HepG2 (cell line): ENCODE results near the gene GALNT1. TPM values are rescaled to one million over a fixed set of nuclear protein-coding genes. Genes with fewer than 3 reads are reported as not detected.
A peak's percentile ranks its signal among the peaks of the same experiment; 100 is the strongest.

Experiments used
- ATAC-seq: fragments of 200-7000 bp; cut with Tn5 transposase; 3 replicates; pipeline ENCODE4 v1.9.1; 2020; ENCODE audit warnings: mild to moderate bottlenecking, moderate library complexity
- Bru-seq: library from RNA; stranded (reverse); fragments of 400-500 nt; gene quantifications from one replicate; lab custom pipeline; 2021; lab: Mats Ljungman, UMichigan
- BruChase-seq, 2 experiments: library from RNA; stranded (reverse); fragments of 400-500 nt; gene quantifications; one replicate each; lab custom pipeline; 2021; lab: Mats Ljungman, UMichigan
- BruUV-seq: library from RNA; stranded (reverse); fragments of 400-500 nt; replicated peaks from 2 replicates; lab custom pipeline; 2021; lab: Mats Ljungman, UMichigan
- CTCF ChIA-PET: fragments of 300-600 bp; formaldehyde crosslinking; extraction: SDS; loops from one replicate; lab custom pipeline; 2021; ENCODE audit warnings: low total read pairs, inconsistent platforms, low intra/inter-chr PET ratio; lab: Yijun Ruan, JAX
- POLR2A ChIA-PET: fragments of 350-600 bp; sonication (Branson Sonifier 250); formaldehyde crosslinking; loops from one replicate; lab custom pipeline; 2020; ENCODE audit warnings: antibody characterized with exemption, inconsistent platforms; lab: Yijun Ruan, JAX
- DNase-seq: peaks from one replicate; pipeline ENCODE4 v3.0.0-alpha.2; 2015; ENCODE audit warnings: low spot score
- FAIRE-seq: peaks from 3 replicates; lab custom pipeline; 2011; peaks lifted over from hg19 to GRCh38; lab: Jason Lieb, UNC
- H2AFZ ChIP-seq: one replicate; pipeline ENCODE4 v1.6.1; 2011; ENCODE audit warnings: low read length, inconsistent platforms
- H3K27ac ChIP-seq: fragments of 300-600 bp; 3 replicates; pipeline ENCODE4 v1.8.0; 2011; ENCODE audit warnings: mixed run types, mild to moderate bottlenecking, mixed read lengths, low read length, inconsistent platforms; ENCODE audit not compliant: insufficient read depth; ENCODE audit errors: extremely low read length
- H3K27me3 ChIP-seq, 2 experiments: fragments of 200-600 bp in 1 of 2; 2 replicates in 1 of 2; 3 replicates in 1 of 2; pipeline versions ENCODE4 v1.6.0 to v1.8.0; 2011; ENCODE audit warnings: low read length in 2 of 2, mild to moderate bottlenecking in 2 of 2, moderate library complexity in 2 of 2, inconsistent platforms in 1 of 2; ENCODE audit not compliant: insufficient read depth in 2 of 2, control insufficient read depth in 1 of 2
- H3K36me3 ChIP-seq, 2 experiments: fragments of 200-600 bp in 1 of 2; replicated peaks in 1 of 2; 2 replicates in 1 of 2; 3 replicates in 1 of 2; pipeline versions ENCODE4 v1.5.1 to v1.8.0; 2011; ENCODE audit warnings: low read length in 2 of 2, inconsistent platforms in 1 of 2; ENCODE audit not compliant: insufficient read depth in 2 of 2, control insufficient read depth in 1 of 2
- H3K4me1 ChIP-seq: 2 replicates; pipeline ENCODE4 v1.5.1; 2012; ENCODE audit warnings: low read length, inconsistent platforms; ENCODE audit not compliant: insufficient read depth
- H3K4me2 ChIP-seq: 2 replicates; pipeline ENCODE4 v1.6.0; 2011; ENCODE audit warnings: low read depth, low read length, inconsistent platforms
- H3K4me3 ChIP-seq, 3 experiments: fragments of 200-600 bp in 1 of 3; sonication (generic), shearing (Covaris generic) in 1 of 3; replicated peaks in 1 of 3; 2 replicates each; pipeline ENCODE4 v1.5.1; 2011 to 2016; ENCODE audit warnings: low read length in 3 of 3, inconsistent platforms in 2 of 3, low read depth in 2 of 3, mild to moderate bottlenecking in 2 of 3, control low read depth in 1 of 3, mixed read lengths in 1 of 3; ENCODE audit not compliant: insufficient read depth in 1 of 3
- H3K79me2 ChIP-seq: one replicate; pipeline ENCODE4 v1.6.1; 2011; ENCODE audit warnings: low read length, inconsistent platforms; ENCODE audit not compliant: insufficient read depth
- H3K9ac ChIP-seq: 2 replicates; pipeline ENCODE4 v1.6.0; 2011; ENCODE audit warnings: mild to moderate bottlenecking, low read depth, low read length, inconsistent platforms; ENCODE audit not compliant: insufficient read depth
- H3K9me3 ChIP-seq: 2 replicates; pipeline ENCODE4 v1.5.1; 2012; ENCODE audit warnings: mild to moderate bottlenecking, low read length
- H4K20me1 ChIP-seq: 2 replicates; pipeline ENCODE4 v1.6.0; 2011; ENCODE audit warnings: inconsistent platforms, mild to moderate bottlenecking, low read length, moderate library complexity; ENCODE audit not compliant: insufficient read depth
- IKZF4 ChIP-seq: sonication (generic); formaldehyde crosslinking; IDR thresholded peaks from 2 replicates; pipeline ENCODE4 v1.5.1; 2020; ENCODE audit warnings: borderline replicate concordance, mild to moderate bottlenecking, low read depth, missing genetic modification reagents; ENCODE audit errors: not compliant biosample characterization
- ZNF446 ChIP-seq: sonication (generic); formaldehyde crosslinking; IDR thresholded peaks from 2 replicates; pipeline ENCODE4 v1.5.0; 2020; ENCODE audit warnings: mild to moderate bottlenecking, missing genetic modification reagents
- ZNF670 ChIP-seq: sonication (generic); formaldehyde crosslinking; IDR thresholded peaks from 2 replicates; pipeline ENCODE4 v1.8.0; 2022; ENCODE audit warnings: mild to moderate bottlenecking, missing genetic modification reagents, borderline replicate concordance
- ZNF674 ChIP-seq: sonication (generic); formaldehyde crosslinking; IDR thresholded peaks from 2 replicates; pipeline ENCODE4 v1.5.0; 2020; ENCODE audit warnings: low read depth, mild to moderate bottlenecking, missing genetic modification reagents
- ZNF792 ChIP-seq: IDR thresholded peaks from 2 replicates; pipeline ENCODE4 v1.6.1; 2016
- ZNF841 ChIP-seq: sonication (generic); formaldehyde crosslinking; IDR thresholded peaks from 2 replicates; pipeline ENCODE4 v1.8.1; 2023; ENCODE audit warnings: missing genetic modification reagents, borderline replicate concordance
- ZSCAN12 ChIP-seq: sonication (generic); formaldehyde crosslinking; IDR thresholded peaks from 2 replicates; pipeline ENCODE4 v1.9.0; 2021; ENCODE audit warnings: mild to moderate bottlenecking, missing genetic modification reagents
- WGBS: methylation state at CpG from one replicate; pipeline ENCODE4 v1.1.6; 2017; ENCODE audit warnings: low lambda C conversion rate; 5-methylcytosine and 5-hydroxymethylcytosine counted together
- in situ Hi-C: cut with HindIII; loops from 2 replicates; pipeline ENCODE4 v1.10.0; 2017; ENCODE audit warnings: low pct_unique_long_range_greater_than_20kb; ENCODE audit not compliant: extremely low pct_ligation_motif_present
- intact Hi-C: fragments of 100-400 bp; cut with micrococcal nuclease; formaldehyde crosslinking; loops from one replicate; pipeline ENCODE4 v1.10.0; 2022; ENCODE audit not compliant: unreplicated experiment
- long read RNA-seq, 2 experiments: library from RNA in 1 of 2; library from polyadenylated mRNA in 1 of 2; stranded (forward) in 1 of 2; unstranded in 1 of 2; transcript quantifications; one replicate each; pipeline ENCODE4 v2.0.0, GENCODE V29; 2019 to 2022
- polyA minus RNA-seq, 3 experiments: library from RNA; depleted of rRNA, polyadenylated mRNA; stranded (reverse); fragments of >200 nt; gene quantifications; 2 replicates each; pipeline ENCODE4 v1.2.3, GENCODE V29; 2011; ENCODE audit warnings: low replicate concordance in 1 of 3
- polyA plus RNA-seq, 8 experiments: library from polyadenylated mRNA; depleted of rRNA in 3 of 8; stranded (reverse) in 7 of 8; unstranded in 1 of 8; fragments of >200 nt; fragmentation: Illumina TruSeq in 4 of 8; extraction: Trizol in 4 of 8; gene quantifications; 2 replicates each; pipeline versions ENCODE4 v1.2.1 to v1.2.3, GENCODE V29; 2011 to 2016; ENCODE audit warnings: low read depth in 4 of 8, missing spikeins in 1 of 8, mixed read lengths in 1 of 8; ENCODE audit not compliant: insufficient read depth in 1 of 8
- total RNA-seq, 5 experiments: library from RNA; depleted of rRNA; stranded (reverse); fragments of >200 nt; fragmentation: Illumina TruSeq; extraction: Trizol; gene quantifications; 2 replicates each; pipeline ENCODE4 v1.2.3, GENCODE V29; 2016; ENCODE audit warnings: low read depth in 1 of 5

Gene GALNT1
- 100 and 101 TPM in 2 replicates for total RNA-seq (2016; rRNA removed; fragmentation: Illumina TruSeq; extraction: Trizol)
- 24.4 and 25.0 TPM in 2 replicates for total RNA-seq (2016; cell fraction: cytosol; rRNA removed; fragmentation: Illumina TruSeq; extraction: Trizol; ENCODE audit: low read depth)
- total RNA-seq (2016; cell fraction: insoluble cytoplasmic fraction; rRNA removed; fragmentation: Illumina TruSeq; extraction: Trizol), result 97.8 and 106 TPM in 2 replicates
- total RNA-seq (2016; cell fraction: membrane; rRNA removed; fragmentation: Illumina TruSeq; extraction: Trizol), result 103 and 117 TPM in 2 replicates
- total RNA-seq (2016; cell fraction: nucleus; rRNA removed; fragmentation: Illumina TruSeq; extraction: Trizol), result 57.3 and 63.3 TPM in 2 replicates
- 29.5 and 41.1 TPM in 2 replicates for polyA plus RNA-seq (2011; rRNA removed)
- 16.2 and 27.6 TPM in 2 replicates for polyA plus RNA-seq (2011; cell fraction: cytosol; rRNA removed)
- polyA plus RNA-seq (2011; cell fraction: nucleus; rRNA removed), result 5.3 and 6.6 TPM in 2 replicates
- 30.9 and 42.2 TPM in 2 replicates for polyA plus RNA-seq (2012)
- 23.9 and 26.1 TPM in 2 replicates for polyA plus RNA-seq (2016; cell fraction: cytosol; fragmentation: Illumina TruSeq; extraction: Trizol; ENCODE audit: low read depth)
- 75.7 and 83.7 TPM in 2 replicates for polyA plus RNA-seq (2016; cell fraction: insoluble cytoplasmic fraction; fragmentation: Illumina TruSeq; extraction: Trizol; ENCODE audit: low read depth)
- 57.2 and 64.0 TPM in 2 replicates for polyA plus RNA-seq (2016; cell fraction: membrane; fragmentation: Illumina TruSeq; extraction: Trizol; ENCODE audit: low read depth)
- 52.0 and 52.9 TPM in 2 replicates for polyA plus RNA-seq (2016; cell fraction: nucleus; fragmentation: Illumina TruSeq; extraction: Trizol; ENCODE audit: insufficient read depth, low read depth)
- polyA minus RNA-seq (2011; rRNA and poly(A)+ RNA removed; ENCODE audit: low replicate concordance), result 26.4 and 26.8 TPM in 2 replicates
- polyA minus RNA-seq (2011; cell fraction: cytosol; rRNA and poly(A)+ RNA removed), result 38.5 and 40.9 TPM in 2 replicates
- 29.9 and 36.9 TPM in 2 replicates for polyA minus RNA-seq (2011; cell fraction: nucleus; rRNA and poly(A)+ RNA removed)
- percentile 82 among the genes with signal in this experiment for Bru-seq, nascent RNA
- BruChase-seq, experiment 1, labeled RNA remaining after a 6-hour chase, result percentile 88 among the genes with signal in this experiment
- percentile 78 among the genes with signal in this experiment for BruChase-seq, experiment 2, labeled RNA remaining after a 2-hour chase
- long read RNA-seq, experiment 1, partial matches to known transcripts, result 5 of 13 reads
- long read RNA-seq, experiment 1, other reads (novel, unspliced or antisense), result 7 of 13 reads
- long read RNA-seq, experiment 2, partial matches to known transcripts, result 81 of 103 reads
- long read RNA-seq, experiment 2, other reads (novel, unspliced or antisense), result 18 of 103 reads

DNA sequence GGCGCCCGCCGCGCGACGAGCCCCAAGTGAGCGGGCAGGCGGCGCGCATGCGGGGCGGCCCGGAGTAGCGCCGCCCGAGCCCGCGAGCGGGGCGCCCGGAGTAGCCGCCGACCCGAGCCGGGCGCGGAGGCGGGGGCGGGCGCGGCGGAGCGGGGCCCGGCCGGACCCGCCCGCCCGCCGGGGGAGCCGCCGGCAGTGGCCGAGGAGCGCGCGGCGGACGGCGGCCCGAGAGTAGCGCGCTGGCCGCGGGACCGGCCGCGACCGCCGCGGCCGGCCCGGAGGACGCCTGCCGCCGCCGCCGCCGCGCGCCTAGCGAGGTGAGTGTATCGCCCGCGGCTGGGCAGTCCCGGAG, at the start of gene GALNT1:
Gene GALNT1, plus strand, starts transcription at position 195 of the 352 bp plus-strand sequence. CDS start 72,923 bp downstream, outside the sequence.
- DNase-seq (no peak), FAIRE-seq (no peak), ATAC-seq (peak; percentile 28)
- no peaks in the 10 kb centered on the region for H3K9me3 ChIP-seq
- POLR2A ChIA-PET, result interaction anchor here (1.0 to 1.4 kb wide), 5 partner anchors 10 to 103 kb away, joined by 3 to 5 read pairs (median 3); partner anchors contain the start of gene INO80C
- no peaks in the 10 kb centered on the region for H3K36me3 ChIP-seq
- BruUV-seq, result no TSS peak
- in situ Hi-C loops, result no loop called here
- H3K9ac ChIP-seq, result peak within 1 kb of the TSS; percentile 77
- H3K27ac ChIP-seq, result peak within 1 kb of the TSS; percentile 62
- CTCF ChIA-PET, result no interaction called here
- intact Hi-C loops, result loop anchor here (1.0 to 5.0 kb wide), 3 partner anchors 103 to 391 kb away; partner anchors contain the start of gene RMP24
- H3K4me2 ChIP-seq, result peak within 1 kb of the TSS; percentile 85
- H3K4me1 ChIP-seq, result peaks cover 16% of the 10 kb centered on the region
- TF ChIP-seq ZSCAN12, result no peak
- no peak for TF ChIP-seq ZNF792
- TF ChIP-seq ZNF446 (CRISPR knock-in tag), result no peak
- no peak for TF ChIP-seq ZNF674 (CRISPR knock-in tag)
- no peak for TF ChIP-seq ZNF670 (CRISPR knock-in tag)
- TF ChIP-seq ZNF841, result no peak
- TF ChIP-seq IKZF4, result no peak
- peaks cover 3% of the 10 kb centered on the region for H4K20me1 ChIP-seq
- 0% methylated on average over 1 of the region's 74 CpGs for WGBS
- H2AFZ ChIP-seq, result no peak within 1 kb of the TSS
- H3K27me3 ChIP-seq, result 0 out of 5 replicates have a peak, but pooled peaks cover 0 to 3% of the 10 kb centered on the region in 2 experiments
- H3K4me3 ChIP-seq, result peak within 1 kb of the TSS; percentile 80 to 90 (median 85)
- peaks cover 44% of the 10 kb centered on the region for H3K79me2 ChIP-seq
